T-helper 2 cell (primary cell): Measurements from ENCODE around the gene SELENON.

ENCODE experiments used
- DNase-seq, 5 experiments: peaks; one replicate each; pipeline versions ENCODE4 v3.0.0 to v3.0.0-alpha.2; 2012 to 2022

The SELENON gene

GRCh38 chr1:25809929-25810328, 9.9 kb downstream of the SELENON start:
- DNase-seq: no peak

GRCh38 chr1:25810341-25811299, 10.6 kb downstream of the SELENON start:
- peak; percentile 59 to 70 (median 67) for DNase-seq

- DNase-seq: no peak
Measured at GRCh38 chr1:25811384-25812082, 11.5 kb downstream of the SELENON start.

GRCh38 chr1:25813071-25813733, 13.2 kb downstream of the SELENON start:
- no peak for DNase-seq

- DNase-seq: no peak
Measured at GRCh38 chr1:25813734-25814471, 13.9 kb downstream of the SELENON start.

- no peak for DNase-seq
Measured at GRCh38 chr1:25814549-25815087, 14.6 kb downstream of the SELENON start.

- no peak for DNase-seq
Measured at GRCh38 chr1:25815208-25816111, 15.5 kb downstream of the SELENON start.

- no peak for DNase-seq
Measured at GRCh38 chr1:25816112-25816718, 16.2 kb downstream of the SELENON start.

- no peak for DNase-seq
Measured at GRCh38 chr1:25817840-25818501, 18.0 kb downstream of the SELENON start.

- DNase-seq: no peak
Measured at GRCh38 chr1:25818569-25818968, 18.6 kb downstream of the SELENON start.

GRCh38 chr1:25819491-25820246, 19.7 kb downstream of the SELENON start, which contains the start of gene MTFR1L:
Gene MTFR1L, plus strand, starts transcription at chr1:25819954. Its CDS starts 3,151 bp downstream, at chr1:25823105.
- DNase-seq: peak; percentile 88 to 95 (median 90)

- DNase-seq: peak; percentile 28 to 92 (median 59)
Measured at GRCh38 chr1:25820247-25821111, 20.5 kb downstream of the SELENON start.

- no peak for DNase-seq
Measured at GRCh38 chr1:25821112-25821476, 21.1 kb downstream of the SELENON start.

- no peak for DNase-seq
Measured at GRCh38 chr1:25821630-25822091, 21.7 kb downstream of the SELENON start.

GRCh38 chr1:25825605-25826004, 25.6 kb downstream of the SELENON start:
- DNase-seq: no peak

- DNase-seq: no peak
Measured at GRCh38 chr1:25826571-25826970, 26.6 kb downstream of the SELENON start.

GRCh38 chr1:25828491-25828890, 28.5 kb downstream of the SELENON start:
- DNase-seq: no peak

- DNase-seq: no peak
Measured at GRCh38 chr1:25829046-25829445, 29.1 kb downstream of the SELENON start.
